NB4 (cell line): ENCODE measurements around the gene OLFML1.
A peak's percentile ranks its signal among the peaks of the same experiment; 100 is the strongest.

Experiments
- DNase-seq: peaks from one replicate; pipeline ENCODE4 v3.0.0; 2010; ENCODE audit warnings: low read depth
- H3K4me3 ChIP-seq: one replicate; pipeline ENCODE4 v1.5.1; 2011; ENCODE audit warnings: mild to moderate bottlenecking, low read depth, low read length, moderate library complexity
- MYC ChIP-seq: IDR thresholded peaks from 2 replicates; pipeline ENCODE4 v1.6.1; 2011; ENCODE audit warnings: low read depth, low read length
- POLR2A ChIP-seq: IDR thresholded peaks from 2 replicates; pipeline ENCODE4 v1.6.1; 2011; ENCODE audit warnings: mild to moderate bottlenecking; ENCODE audit not compliant: insufficient read length; ENCODE audit errors: extremely low read depth
- TF ChIP-seq, protein P1 (sequence below): IDR thresholded peaks from one replicate; pipeline ENCODE4 v1.5.1; 2012; ENCODE audit warnings: low read depth, low read length
- TF ChIP-seq, protein P2 (sequence below): IDR thresholded peaks from 2 replicates; pipeline ENCODE4 v1.6.1; 2011; ENCODE audit warnings: low read depth, low read length

Gene OLFML1

DNA sequence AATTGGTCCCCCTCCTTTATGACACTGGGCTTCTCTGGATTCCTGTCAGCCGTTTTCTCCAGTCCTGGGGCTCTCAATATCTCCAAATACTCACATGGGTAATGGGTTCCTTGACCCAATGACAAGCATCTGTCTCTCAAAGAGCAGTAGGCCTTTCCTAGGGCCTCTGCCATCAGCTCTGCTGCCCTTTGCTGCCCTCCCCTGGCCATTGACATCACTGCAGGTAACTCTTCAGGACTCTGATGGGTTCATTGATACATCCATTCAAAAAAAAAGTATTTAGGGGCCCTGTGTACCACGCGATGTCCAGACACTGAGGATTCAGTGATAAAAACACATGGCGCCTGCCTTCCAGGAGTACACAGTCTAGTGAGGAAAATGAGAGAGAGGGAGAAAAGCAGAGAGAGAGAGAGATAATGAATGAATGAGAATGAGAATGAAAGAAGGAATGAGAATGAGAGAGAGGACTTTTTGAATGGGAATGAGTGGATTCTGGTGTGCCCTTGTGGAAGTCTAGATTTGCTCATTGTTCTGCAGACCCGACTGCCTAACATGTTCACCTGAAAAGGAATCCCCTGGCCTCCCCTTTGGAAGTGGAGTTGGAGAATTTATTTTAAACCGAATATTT, 42.6 kb upstream of the OLFML1 start:
- no peak for TF ChIP-seq MYC
- TF ChIP-seq, protein P1, sequence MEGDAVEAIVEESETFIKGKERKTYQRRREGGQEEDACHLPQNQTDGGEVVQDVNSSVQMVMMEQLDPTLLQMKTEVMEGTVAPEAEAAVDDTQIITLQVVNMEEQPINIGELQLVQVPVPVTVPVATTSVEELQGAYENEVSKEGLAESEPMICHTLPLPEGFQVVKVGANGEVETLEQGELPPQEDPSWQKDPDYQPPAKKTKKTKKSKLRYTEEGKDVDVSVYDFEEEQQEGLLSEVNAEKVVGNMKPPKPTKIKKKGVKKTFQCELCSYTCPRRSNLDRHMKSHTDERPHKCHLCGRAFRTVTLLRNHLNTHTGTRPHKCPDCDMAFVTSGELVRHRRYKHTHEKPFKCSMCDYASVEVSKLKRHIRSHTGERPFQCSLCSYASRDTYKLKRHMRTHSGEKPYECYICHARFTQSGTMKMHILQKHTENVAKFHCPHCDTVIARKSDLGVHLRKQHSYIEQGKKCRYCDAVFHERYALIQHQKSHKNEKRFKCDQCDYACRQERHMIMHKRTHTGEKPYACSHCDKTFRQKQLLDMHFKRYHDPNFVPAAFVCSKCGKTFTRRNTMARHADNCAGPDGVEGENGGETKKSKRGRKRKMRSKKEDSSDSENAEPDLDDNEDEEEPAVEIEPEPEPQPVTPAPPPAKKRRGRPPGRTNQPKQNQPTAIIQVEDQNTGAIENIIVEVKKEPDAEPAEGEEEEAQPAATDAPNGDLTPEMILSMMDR, result peak; percentile 72
- TF ChIP-seq, protein P2, sequence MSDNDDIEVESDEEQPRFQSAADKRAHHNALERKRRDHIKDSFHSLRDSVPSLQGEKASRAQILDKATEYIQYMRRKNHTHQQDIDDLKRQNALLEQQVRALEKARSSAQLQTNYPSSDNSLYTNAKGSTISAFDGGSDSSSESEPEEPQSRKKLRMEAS, result no peak
- TF ChIP-seq POLR2A, result no peak
- peak; percentile 64 for DNase-seq
- no peak overlapping the region for H3K4me3 ChIP-seq

DNA sequence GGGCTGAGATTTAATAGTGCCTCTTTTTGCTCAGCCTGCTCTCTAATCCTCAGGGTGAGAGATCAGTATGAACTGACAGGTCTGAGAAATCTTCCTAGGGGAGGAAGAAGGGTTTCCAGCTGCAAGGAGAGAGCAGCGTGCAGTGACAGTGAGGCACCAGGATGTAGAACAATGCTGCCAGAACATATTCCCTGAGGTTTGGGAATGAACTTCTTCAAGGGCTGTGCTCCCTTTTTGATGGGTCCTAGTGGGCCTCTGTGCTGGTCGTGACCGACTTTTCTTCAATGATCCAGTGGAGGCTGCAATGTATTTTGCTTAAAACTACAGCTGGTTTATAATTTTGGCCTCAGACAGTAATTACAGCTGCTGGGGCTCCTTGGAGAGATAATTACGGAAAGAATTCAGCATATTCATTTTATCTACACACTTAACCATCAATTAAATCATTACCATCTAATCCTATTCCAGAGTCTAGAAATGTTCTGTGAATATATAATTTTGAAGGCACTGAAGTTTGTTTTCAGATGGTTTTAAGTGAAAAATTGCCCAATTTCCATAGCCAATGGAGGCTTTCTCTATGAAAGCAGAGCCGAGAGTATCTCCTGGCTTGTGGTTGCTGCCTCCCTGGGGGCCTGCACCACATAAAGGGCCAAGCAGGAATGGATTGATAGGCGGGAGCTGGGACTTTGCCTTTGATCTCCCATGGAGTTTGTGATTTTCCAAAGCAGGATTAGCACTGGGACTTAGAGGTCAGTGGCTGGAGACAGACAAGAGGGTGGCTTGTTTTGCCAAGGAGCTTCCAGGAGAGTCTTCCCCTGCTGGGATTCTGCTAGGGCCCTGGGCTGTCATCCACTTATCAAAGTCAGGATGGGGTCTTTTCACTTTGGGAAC, 41.0 kb upstream of the OLFML1 start:
- TF ChIP-seq, protein P1, result no peak
- TF ChIP-seq POLR2A, result no peak
- TF ChIP-seq MYC, result no peak
- DNase-seq, result no peak
- no peak overlapping the region for H3K4me3 ChIP-seq

DNA sequence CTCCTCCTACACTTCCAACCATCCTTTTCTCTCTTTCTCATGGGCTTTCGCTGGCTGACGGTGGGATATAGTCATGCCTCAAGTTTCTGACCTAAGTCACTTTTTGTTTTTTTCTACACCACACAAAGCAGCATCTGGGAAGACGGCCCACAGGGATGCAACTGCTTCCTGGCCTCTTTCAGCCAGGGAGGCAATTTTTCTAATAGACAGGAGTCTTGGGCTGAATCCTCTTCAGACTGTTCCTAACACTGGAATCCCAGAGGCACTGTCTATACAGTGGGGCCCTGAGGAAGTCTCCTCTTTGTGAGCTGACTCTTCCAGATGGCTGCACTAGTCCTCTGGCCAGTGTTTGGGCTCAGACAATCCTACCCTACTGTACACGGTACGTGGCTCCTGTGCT, 39.7 kb upstream of the OLFML1 start:
- no peak for TF ChIP-seq POLR2A
- no peak for TF ChIP-seq MYC
- TF ChIP-seq, protein P1, result no peak
- TF ChIP-seq, protein P2, result no peak
- no peak overlapping the region for H3K4me3 ChIP-seq
- DNase-seq, result no peak

DNA sequence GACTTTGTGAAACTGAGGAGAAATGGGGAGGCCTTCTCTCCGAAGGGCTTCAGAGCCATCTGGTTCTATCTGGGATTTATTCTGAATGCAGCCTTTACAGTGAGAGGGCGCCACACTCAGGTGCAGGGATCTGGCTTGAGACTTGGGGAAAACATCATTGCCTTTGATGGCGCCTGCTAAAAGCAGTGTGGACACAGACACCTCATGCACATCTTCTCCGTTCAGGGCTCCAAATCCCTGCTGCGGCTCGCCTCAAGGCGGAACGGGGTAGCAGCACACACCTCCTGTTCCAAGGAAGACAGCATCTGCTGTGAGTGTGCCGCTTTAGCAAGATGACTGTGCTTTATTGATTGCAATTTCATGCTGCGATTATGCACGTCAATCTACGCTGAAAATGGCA, 37.1 kb upstream of the OLFML1 start:
- H3K4me3 ChIP-seq, result no peak overlapping the region
- DNase-seq, result no peak
- TF ChIP-seq POLR2A (no peak), MYC (no peak)
- TF ChIP-seq, protein P1, result no peak
- TF ChIP-seq, protein P2, result no peak

DNA sequence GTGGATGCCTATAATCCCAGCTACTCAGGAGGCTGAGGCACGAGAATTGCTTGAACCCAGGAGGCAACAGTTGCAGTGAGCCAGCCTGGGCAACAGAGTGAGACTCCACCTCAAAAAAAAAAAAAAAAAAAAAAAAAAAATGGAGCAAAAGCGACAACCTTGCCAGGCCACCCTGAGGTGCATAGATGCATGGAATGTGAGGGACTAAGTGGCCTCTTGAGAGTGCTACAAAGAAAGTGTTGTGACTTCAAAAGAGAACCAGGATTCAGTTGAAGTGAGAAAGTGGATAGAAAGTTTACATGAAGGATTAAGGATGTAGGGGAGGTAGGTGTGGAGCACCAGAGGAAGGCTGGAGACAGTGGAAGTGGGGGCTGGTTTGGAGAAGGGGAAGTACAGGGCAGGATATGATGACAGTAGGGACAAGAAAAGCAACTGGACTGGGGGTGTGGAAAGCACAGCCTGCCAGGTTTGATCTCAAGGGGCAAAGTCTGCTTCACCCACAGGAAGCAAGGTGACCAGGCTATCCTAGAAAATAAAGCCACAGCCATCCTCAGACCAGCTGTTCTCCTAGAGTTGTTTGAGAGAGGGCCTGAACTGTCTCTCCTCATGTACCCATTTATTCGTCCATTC, 36.0 kb upstream of the OLFML1 start:
- peak; percentile 20 for DNase-seq
- no peak overlapping the region for H3K4me3 ChIP-seq
- TF ChIP-seq, protein P1, result no peak
- TF ChIP-seq, protein P2, result no peak
- TF ChIP-seq POLR2A, result no peak
- no peak for TF ChIP-seq MYC
